Esophagus squamous epithelium (tissue), 4 donors: ENCODE data around the gene ADAM10.

Source experiments
- CTCF ChIP-seq, 6 experiments: fragments of 450-650 bp in 4 of 6; fragments of 200-600 bp in 2 of 6; sonication (generic) in 2 of 6; IDR thresholded peaks; one replicate each; pipeline ENCODE4 v1.5.1; 2016 to 2019; ENCODE audit warnings: antibody characterized with exemption in 6 of 6, mild to moderate bottlenecking in 4 of 6, moderate library complexity in 4 of 6
- POLR2A ChIP-seq, 4 donors: fragments of 450-650 bp; IDR thresholded peaks; one replicate each; pipeline ENCODE4 v1.6.1; 2017; ENCODE audit warnings: antibody characterized with exemption in 4 of 4, mild to moderate bottlenecking in 4 of 4, moderate library complexity in 3 of 4

DNA sequence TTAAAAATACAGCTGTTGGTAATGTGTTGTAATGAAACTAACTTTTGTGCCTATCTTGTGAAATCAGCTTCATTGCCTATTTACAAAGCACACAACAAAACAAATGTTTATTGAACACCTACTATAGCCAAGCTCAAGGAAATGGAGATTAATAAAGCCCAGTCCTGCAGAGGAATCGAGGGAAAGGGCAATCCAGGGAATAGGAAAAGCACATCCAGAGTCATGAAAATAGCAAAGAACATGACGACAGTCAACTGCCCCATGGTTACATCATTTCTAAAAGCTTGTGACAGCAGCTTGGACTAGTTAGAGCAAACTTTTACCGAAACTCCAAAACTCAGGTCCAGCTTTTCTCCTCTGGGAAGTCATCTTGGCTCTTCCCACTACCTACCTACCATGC, 160.5 kb downstream of the ADAM10 start:
- TF ChIP-seq CTCF (IDR thresholded peaks at IDR 0.05): no peak
- TF ChIP-seq POLR2A (IDR thresholded peaks at IDR 0.05): no peak
